H1 (cell line): ENCODE measurements around the gene PTX3. TPM values are rescaled to one million over a fixed set of nuclear protein-coding genes. Genes with fewer than 3 reads are reported as not detected.

Experiments used
- CTCF ChIA-PET: fragments of 300-600 bp; sonication (Branson Sonifier 250); formaldehyde crosslinking; loops from one replicate; lab custom pipeline; 2021; ENCODE audit not compliant: partially characterized antibody; lab: Charles Lee
- POLR2A ChIA-PET: fragments of 300-600 bp; sonication (Branson Sonifier 250); formaldehyde crosslinking; loops from one replicate; lab custom pipeline; 2021; ENCODE audit warnings: inconsistent platforms; ENCODE audit not compliant: partially characterized antibody; lab: Charles Lee
- DNase-seq, 2 experiments: peaks; one replicate each; pipeline versions ENCODE4 v3.0.0 to v3.0.0-alpha.2; 2010 to 2022; ENCODE audit warnings: low spot score in 2 of 2, low read depth in 1 of 2, mixed read lengths in 1 of 2
- FAIRE-seq: peaks from 2 replicates; lab custom pipeline; 2011; peaks lifted over from hg19 to GRCh38; lab: Jason Lieb, UNC
- H2AFZ ChIP-seq: 2 replicates; pipeline ENCODE4 v1.8.1; 2012; ENCODE audit warnings: low read length, inconsistent platforms
- H2AK5ac ChIP-seq: 2 replicates; pipeline ENCODE4 v1.6.1; 2013; ENCODE audit warnings: low read depth, low read length
- H2BK120ac ChIP-seq: replicated peaks from 2 replicates; pipeline ENCODE3; 2013; ENCODE audit warnings: low read depth, low read length, inconsistent platforms
- H2BK12ac ChIP-seq: 2 replicates; pipeline ENCODE4 v1.6.1; 2013; ENCODE audit warnings: low read depth, low read length
- H2BK15ac ChIP-seq: 2 replicates; pipeline ENCODE4 v1.6.1; 2013; ENCODE audit warnings: low read length
- H2BK20ac ChIP-seq: 2 replicates; pipeline ENCODE4 v1.6.1; 2013; ENCODE audit warnings: low read length
- H2BK5ac ChIP-seq: 2 replicates; pipeline ENCODE4 v1.6.1; 2013; ENCODE audit warnings: low read depth, low read length
- H3K14ac ChIP-seq: 2 replicates; pipeline ENCODE4 v1.6.1; 2013; ENCODE audit warnings: inconsistent platforms; ENCODE audit not compliant: insufficient read length
- H3K18ac ChIP-seq: 2 replicates; pipeline ENCODE4 v1.6.1; 2013; ENCODE audit warnings: low read length; ENCODE audit errors: extremely low read depth
- H3K23ac ChIP-seq: 2 replicates; pipeline ENCODE4 v1.6.1; 2013; ENCODE audit warnings: inconsistent platforms; ENCODE audit not compliant: insufficient read length
- H3K23me2 ChIP-seq: 2 replicates; pipeline ENCODE4 v1.6.1; 2013; ENCODE audit warnings: low read depth, low read length
- H3K27ac ChIP-seq: 2 replicates; pipeline ENCODE4 v1.6.1; 2011; ENCODE audit warnings: low read depth, low read length, inconsistent platforms
- H3K27me3 ChIP-seq, 4 experiments: replicated peaks in 1 of 4; 1 replicate in 1 of 4; 2 replicates in 3 of 4; pipeline versions ENCODE4 v1.6.1 to v1.8.1; 2011 to 2013; ENCODE audit warnings: low read length in 3 of 4, mild to moderate bottlenecking in 3 of 4, inconsistent platforms in 2 of 4, mixed read lengths in 2 of 4, moderate library complexity in 1 of 4; ENCODE audit not compliant: control insufficient read depth in 3 of 4, insufficient read depth in 3 of 4; ENCODE audit errors: extremely low read depth in 1 of 4
- H3K36me3 ChIP-seq, 4 experiments: 2 replicates each; pipeline versions ENCODE4 v1.6.1 to v1.8.1; 2011 to 2013; ENCODE audit warnings: mild to moderate bottlenecking in 4 of 4, low read length in 3 of 4, moderate library complexity in 2 of 4, control low read depth in 1 of 4, inconsistent platforms in 1 of 4; ENCODE audit not compliant: insufficient read depth in 4 of 4, control insufficient read depth in 2 of 4
- H3K4ac ChIP-seq: replicated peaks from 2 replicates; pipeline ENCODE3; 2013; ENCODE audit warnings: low read length, low read depth, mixed read lengths, inconsistent platforms; ENCODE audit not compliant: insufficient read length
- H3K4me1 ChIP-seq, 4 experiments: replicated peaks in 1 of 4; 1 replicate in 1 of 4; 2 replicates in 3 of 4; pipeline versions ENCODE4 v1.6.1 to v1.8.1; 2011 to 2013; ENCODE audit warnings: low read length in 3 of 4, inconsistent platforms in 2 of 4, mixed read lengths in 1 of 4; ENCODE audit not compliant: insufficient read depth in 4 of 4, control insufficient read depth in 3 of 4
- H3K4me2 ChIP-seq, 2 experiments: 2 replicates each; pipeline versions ENCODE4 v1.6.1 to v1.8.1; 2011 to 2013; ENCODE audit warnings: low read depth in 2 of 2, low read length in 2 of 2, control low read depth in 1 of 2, inconsistent platforms in 1 of 2, mild to moderate bottlenecking in 1 of 2; ENCODE audit not compliant: insufficient read depth in 1 of 2
- H3K4me3 ChIP-seq, 4 experiments: fragments of 200-600, 300-600 bp in 1 of 4; sonication (generic), shearing (Covaris generic), sonication (Bioruptor Twin) in 1 of 4; 2 replicates each; pipeline versions ENCODE4 v1.5.1 to v1.8.1; 2011 to 2016; ENCODE audit warnings: low read length in 4 of 4, low read depth in 3 of 4, control low read depth in 2 of 4, inconsistent platforms in 2 of 4, mild to moderate bottlenecking in 2 of 4, mixed read lengths in 1 of 4, moderate library complexity in 1 of 4; ENCODE audit not compliant: insufficient read depth in 2 of 4; ENCODE audit errors: extremely low read depth in 1 of 4
- H3K56ac ChIP-seq: replicated peaks from 2 replicates; pipeline ENCODE3; 2013; ENCODE audit warnings: low read depth, mild to moderate bottlenecking, mixed read lengths, low read length, inconsistent platforms; ENCODE audit not compliant: insufficient read length
- H3K79me1 ChIP-seq: 2 replicates; pipeline ENCODE4 v1.6.1; 2013; ENCODE audit warnings: low read depth, low read length, control low read depth
- H3K79me2 ChIP-seq, 2 experiments: 2 replicates each; pipeline versions ENCODE4 v1.6.1 to v1.8.1; 2012 to 2013; ENCODE audit warnings: low read length in 2 of 2, mild to moderate bottlenecking in 2 of 2, inconsistent platforms in 1 of 2; ENCODE audit not compliant: insufficient read depth in 2 of 2, control insufficient read depth in 1 of 2
- H3K9ac ChIP-seq, 4 experiments: replicated peaks in 1 of 4; 1 replicate in 1 of 4; 2 replicates in 3 of 4; pipeline versions ENCODE4 v1.6.1 to v1.8.1; 2011 to 2013; ENCODE audit warnings: low read depth in 3 of 4, low read length in 3 of 4, control low read depth in 2 of 4, mild to moderate bottlenecking in 2 of 4, moderate library complexity in 2 of 4, inconsistent platforms in 1 of 4; ENCODE audit errors: extremely low read depth in 1 of 4
- H3K9me3 ChIP-seq, 2 experiments: 2 replicates each; pipeline versions ENCODE4 v1.6.1 to v1.8.1; 2012 to 2013; ENCODE audit warnings: mild to moderate bottlenecking in 2 of 2, moderate library complexity in 2 of 2, control low read depth in 1 of 2, inconsistent platforms in 1 of 2, low read depth in 1 of 2, low read length in 1 of 2, mixed read lengths in 1 of 2; ENCODE audit not compliant: insufficient read depth in 2 of 2
- H4K20me1 ChIP-seq, 2 experiments: replicated peaks in 1 of 2; 2 replicates each; pipeline versions ENCODE3 to v1.8.1; 2011 to 2013; ENCODE audit warnings: inconsistent platforms in 2 of 2, low read length in 2 of 2, mild to moderate bottlenecking in 1 of 2; ENCODE audit not compliant: insufficient read depth in 2 of 2, control insufficient read depth in 1 of 2
- H4K5ac ChIP-seq: 2 replicates; pipeline ENCODE4 v1.6.1; 2013; ENCODE audit warnings: low read length, low read depth, mixed read lengths, inconsistent platforms; ENCODE audit not compliant: insufficient read length
- H4K8ac ChIP-seq: 2 replicates; pipeline ENCODE4 v1.8.0; 2013; ENCODE audit warnings: mild to moderate bottlenecking, moderate library complexity, low read length, inconsistent platforms; ENCODE audit not compliant: insufficient read depth; ENCODE audit errors: extremely low read depth
- H4K91ac ChIP-seq: replicated peaks from 2 replicates; pipeline ENCODE3; 2013; ENCODE audit warnings: low read length, mixed read lengths, inconsistent platforms; ENCODE audit not compliant: insufficient read length
- ASH2L ChIP-seq: fragments of 200-600, 300-600 bp; sonication (generic); IDR thresholded peaks from one replicate; pipeline ENCODE4 v1.7.1; 2017; ENCODE audit warnings: low read length
- BACH1 ChIP-seq: IDR thresholded peaks from 2 replicates; pipeline ENCODE4 v1.6.1; 2012; ENCODE audit warnings: low read length, improper control_type of control experiment
- CTBP2 ChIP-seq: IDR thresholded peaks from 2 replicates; pipeline ENCODE4 v1.7.0; 2011; ENCODE audit warnings: borderline replicate concordance, mild to moderate bottlenecking, moderate library complexity, mixed read lengths, low read length; ENCODE audit not compliant: insufficient read depth, insufficient read length
- EZH2 ChIP-seq: fragments of 200-600 bp; sonication (generic); IDR thresholded peaks from 2 replicates; pipeline ENCODE4 v1.7.1; 2012; ENCODE audit warnings: low read depth, mild to moderate bottlenecking, moderate library complexity, low read length, inconsistent platforms; ENCODE audit not compliant: severe bottlenecking
- GTF2F1 ChIP-seq: IDR thresholded peaks from 2 replicates; pipeline ENCODE4 v1.6.1; 2012; ENCODE audit warnings: low read depth, low read length, improper control_type of control experiment, borderline replicate concordance
- SIX5 ChIP-seq: IDR thresholded peaks from 2 replicates; pipeline ENCODE4 v1.6.1; 2011; ENCODE audit warnings: mild to moderate bottlenecking, low read depth, low read length
- polyA plus RNA-seq, 7 experiments: library from polyadenylated mRNA; depleted of rRNA in 3 of 7; stranded (reverse) in 5 of 7; unstranded in 2 of 7; fragments of >200 nt in 5 of 7; fragments of 200-250 nt in 2 of 7; gene quantifications; 1 replicate in 5 of 7; 2 replicates in 1 of 7; 4 replicates in 1 of 7; pipeline versions ENCODE4 v1.2.1 to v1.2.3, GENCODE V29; 2011 to 2013; ENCODE audit warnings: missing spikeins in 2 of 7, mixed read lengths in 2 of 7
- total RNA-seq: library from RNA; stranded (reverse); fragmentation: NEBNext Ultra II Directional; extraction: Animal tissue kit (Norgen Biotek cat#: 25700); gene quantifications from 2 replicates; pipeline ENCODE4 v1.2.1, GENCODE V29; 2021
- TF ChIP-seq, protein P1 (sequence below): IDR thresholded peaks from 2 replicates; pipeline ENCODE4 v1.6.1; 2011; ENCODE audit warnings: low read depth, mild to moderate bottlenecking, low read length; ENCODE audit not compliant: insufficient read depth

The PTX3 gene
- total and polyA plus RNA-seq, 2 of the 8 experiments (the other 6 are each of a cell fraction or from before 2014, with no cell fraction given): 1.2 to 1.7 TPM

DNA sequence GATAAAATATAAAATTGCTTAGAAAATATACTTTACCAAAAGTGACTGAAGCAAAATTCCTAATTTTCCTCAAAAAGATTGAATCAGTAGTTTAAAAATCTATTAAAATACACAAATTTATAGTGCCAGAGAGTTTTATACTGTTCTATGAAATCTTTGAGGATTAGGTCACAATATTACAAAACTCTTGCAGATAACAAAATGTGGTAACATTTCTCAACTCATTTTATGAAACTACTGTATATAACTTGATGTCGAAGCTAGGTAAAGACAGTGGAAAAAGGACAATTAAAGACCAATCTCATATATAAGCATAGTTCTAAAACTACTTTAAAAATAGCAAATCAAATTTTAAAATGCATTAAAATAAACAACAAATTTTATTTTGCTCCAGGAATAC is 50.7 kb downstream of the PTX3 start (continued):
- no peak for TF ChIP-seq ASH2L

DNA sequence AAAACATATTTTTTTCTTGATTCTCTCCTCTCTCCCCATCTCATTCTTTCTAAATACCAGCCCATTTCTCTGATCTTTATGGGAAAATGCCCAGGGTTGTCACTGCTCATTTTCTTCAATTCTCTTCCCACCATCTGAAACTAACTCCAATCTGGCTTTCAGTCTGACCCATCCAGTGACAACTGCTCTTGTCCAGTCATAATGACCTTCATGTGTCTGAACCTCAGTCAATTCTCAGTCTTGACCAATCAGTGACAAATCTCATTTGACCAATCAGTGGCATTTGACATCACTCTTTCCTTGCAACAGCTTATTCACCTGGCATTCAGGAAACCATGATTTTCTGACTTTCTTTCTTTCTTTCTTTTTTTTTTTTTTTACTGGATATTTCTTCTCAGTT is 51.5 kb downstream of the PTX3 start:
- Histone ChIP-seq H3K27me3 (no peaks in the 10 kb centered on the region), H4K8ac (no peak overlapping the region), H2AFZ (no peak overlapping the region), H4K91ac (no peak overlapping the region), H2BK20ac (no peak overlapping the region), H3K79me2 (no peaks in the 10 kb centered on the region), H3K4me3 (no peak overlapping the region), H2BK5ac (no peak overlapping the region), H2AK5ac (no peak overlapping the region), H3K23ac (no peak overlapping the region), H2BK15ac (no peak overlapping the region), H3K14ac (no peak overlapping the region)
- FAIRE-seq (no peak), DNase-seq (no peak)
- TF ChIP-seq CTBP2 (no peak), GTF2F1 (no peak), EZH2 (no peak), BACH1 (no peak), SIX5 (no peak)
- TF ChIP-seq, protein P1, sequence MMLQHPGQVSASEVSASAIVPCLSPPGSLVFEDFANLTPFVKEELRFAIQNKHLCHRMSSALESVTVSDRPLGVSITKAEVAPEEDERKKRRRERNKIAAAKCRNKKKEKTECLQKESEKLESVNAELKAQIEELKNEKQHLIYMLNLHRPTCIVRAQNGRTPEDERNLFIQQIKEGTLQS: no peak
- TF ChIP-seq, all 59 proteins: peak for 0
- no peaks in the 10 kb centered on the region for H3K36me3 ChIP-seq
- H4K5ac ChIP-seq: no peak overlapping the region
- CTCF ChIA-PET: no interaction called here
- no peaks in the 10 kb centered on the region for H3K9me3 ChIP-seq
- H3K4me2 ChIP-seq: no peak overlapping the region
- no peak overlapping the region for H2BK120ac ChIP-seq
- no peak overlapping the region for H3K4ac ChIP-seq
- H3K79me1 ChIP-seq: no peaks in the 10 kb centered on the region
- no peaks in the 10 kb centered on the region for H3K4me1 ChIP-seq
- no peaks in the 10 kb centered on the region for H4K20me1 ChIP-seq
- no peaks in the 10 kb centered on the region for H3K23me2 ChIP-seq
- H3K56ac ChIP-seq: no peak overlapping the region
- H2BK12ac ChIP-seq: no peak overlapping the region
- no peak overlapping the region for H3K27ac ChIP-seq
- no peak overlapping the region for H3K9ac ChIP-seq
- no peak overlapping the region for H3K18ac ChIP-seq
- POLR2A ChIA-PET: interaction anchor here (0.7 to 2.6 kb wide), 2 partner anchors 11 to 814 kb away, joined by 3 to 13 read pairs; partner anchors contain the start of gene TIPARP
